Stimulated activated CD8-positive, alpha-beta memory T cell treated with anti-CD3 and anti-CD28 coated beads, Interleukin-2, amount 100 ng/mL, for 48 hours (primary cell): ENCODE data around the gene PDHX.

Source experiments
- DNase-seq, 2 donors: peaks; one replicate each; pipeline ENCODE4 v3.0.0-alpha.2; 2020; ENCODE audit warnings: low read depth in 2 of 2

PDHX gene

GRCh38 chr11:34990916-34991315, 74.5 kb downstream of the PDHX start:
- no peak for DNase-seq

- DNase-seq = no peak
These were observed 78.4 kb downstream of the PDHX start for GRCh38 chr11:34994854-34995253.

- DNase-seq = no peak
These were observed 80.5 kb downstream of the PDHX start for GRCh38 chr11:34996958-34997357.

GRCh38 chr11:34997952-34998528, 81.6 kb downstream of the PDHX start:
- DNase-seq = no peak

- DNase-seq = no peak
These were observed 83.0 kb downstream of the PDHX start for GRCh38 chr11:34999453-34999852.

GRCh38 chr11:35003186-35003585, 86.8 kb downstream of the PDHX start:
- DNase-seq = no peak

GRCh38 chr11:35003658-35004057, 87.2 kb downstream of the PDHX start:
- no peak for DNase-seq

GRCh38 chr11:35005141-35005780, 88.8 kb downstream of the PDHX start:
- no peak for DNase-seq

- no peak for DNase-seq
These were observed 90.1 kb downstream of the PDHX start for GRCh38 chr11:35006389-35007128.

GRCh38 chr11:35007277-35007676, 90.9 kb downstream of the PDHX start:
- no peak for DNase-seq

- DNase-seq = no peak
These were observed 92.9 kb downstream of the PDHX start for GRCh38 chr11:35009191-35009943.

- no peak for DNase-seq
These were observed 93.5 kb downstream of the PDHX start for GRCh38 chr11:35009944-35010342.

GRCh38 chr11:35010654-35011053, 94.2 kb downstream of the PDHX start:
- no peak for DNase-seq

- no peak for DNase-seq
These were observed 95.0 kb downstream of the PDHX start for GRCh38 chr11:35011389-35011788.

- no peak for DNase-seq
These were observed 95.5 kb downstream of the PDHX start for GRCh38 chr11:35011944-35012343.

GRCh38 chr11:35012467-35013191, 96.2 kb downstream of the PDHX start:
- DNase-seq = no peak

- DNase-seq = no peak
These were observed 97.3 kb downstream of the PDHX start for GRCh38 chr11:35013514-35014233.

- DNase-seq = no peak
These were observed 97.9 kb downstream of the PDHX start for GRCh38 chr11:35014346-35014745.

GRCh38 chr11:35015621-35016387, 99.4 kb downstream of the PDHX start:
- no peak for DNase-seq

GRCh38 chr11:35016916-35017315, 100.5 kb downstream of the PDHX start:
- DNase-seq = no peak
